Fibroblast of skin of left biceps (primary cell): ENCODE results near the gene HEXD.
"Not testable (repeated sequence)": the region's sequence is repeated elsewhere in the genome, so short reads cannot be mapped to it uniquely, and the experiment has no call there.

Experiments
- DNase-seq, 2 experiments: peaks; one replicate each; pipeline ENCODE4 v3.0.0-alpha.2; 2013; ENCODE audit warnings: low read depth in 2 of 2

HEXD gene

GRCh38 chr17:82418001-82418986 lies at the start of gene HEXD, which contains the start of gene OGFOD3:
Gene HEXD, plus strand, starts transcription at chr17:82418347. Its CDS starts 1,453 bp downstream, at chr17:82419800.
Gene OGFOD3, minus strand, starts transcription at chr17:82418586. Its CDS starts 101 bp downstream, at chr17:82418485.
- DNase-seq = peak; percentile 37 to 55

DNA sequence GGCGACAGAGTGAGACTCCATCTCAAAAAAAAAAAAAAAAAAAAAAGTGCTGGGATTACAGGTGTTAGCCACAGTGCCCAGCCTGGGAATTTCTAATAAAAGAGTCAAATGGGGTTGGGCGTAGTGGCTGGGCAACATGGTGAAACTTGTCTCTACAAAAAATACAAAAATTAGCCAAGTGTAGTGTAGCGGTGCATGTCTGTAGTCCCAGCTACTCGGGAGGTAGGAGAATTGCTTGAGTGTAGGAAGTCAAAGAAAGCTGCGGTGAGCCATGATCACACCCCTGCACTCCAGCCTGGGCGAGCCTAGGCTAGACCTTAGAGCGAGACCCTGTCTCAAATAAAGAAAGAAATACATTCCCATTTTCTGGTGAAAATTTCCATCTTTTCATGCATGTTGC lies 48.9 kb upstream of the HEXD start:
- DNase-seq = no peak

DNA sequence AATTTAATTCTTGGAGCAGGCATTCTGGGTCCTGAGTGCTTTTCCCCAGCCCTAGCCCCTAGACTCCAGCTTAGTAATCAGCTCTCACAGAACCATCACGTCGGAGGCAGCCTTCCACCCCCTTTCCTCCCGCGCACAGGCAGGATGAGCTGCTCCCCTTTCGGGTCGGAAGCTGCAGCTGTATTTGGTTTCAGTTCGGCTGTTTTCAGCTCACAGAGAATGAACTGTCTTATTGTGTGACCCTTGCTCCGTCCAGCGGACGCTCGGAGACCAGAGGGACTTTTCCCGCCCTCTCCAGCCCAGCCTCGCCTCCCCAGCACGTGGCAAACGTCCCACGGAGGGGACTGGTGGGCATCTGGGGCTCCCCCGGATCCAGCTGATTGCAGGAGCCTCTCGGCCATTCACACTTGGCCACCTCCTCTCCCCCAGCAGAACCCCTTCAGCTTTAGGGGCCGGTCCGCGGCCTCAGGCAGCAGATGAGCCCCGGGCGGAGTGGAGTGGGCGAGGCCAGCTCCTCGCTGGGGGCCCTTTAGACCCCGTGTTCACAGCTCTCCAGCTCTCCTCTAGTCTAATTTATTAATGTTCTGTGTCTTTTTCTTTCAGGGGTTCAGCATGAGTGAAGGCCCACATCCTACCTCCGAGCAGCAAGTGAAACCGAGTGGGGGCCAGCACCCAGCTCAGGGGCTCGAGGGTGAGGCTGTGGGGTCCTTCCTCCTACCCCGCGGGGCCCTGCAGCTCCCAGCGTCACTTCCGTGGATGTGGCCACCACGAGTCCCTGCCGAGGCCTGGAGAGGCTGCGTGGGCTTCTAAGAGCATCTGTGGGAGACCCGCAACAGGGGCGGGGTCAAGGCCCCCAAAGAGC lies 47.4 kb upstream of the HEXD start:
- DNase-seq = no peak

DNA sequence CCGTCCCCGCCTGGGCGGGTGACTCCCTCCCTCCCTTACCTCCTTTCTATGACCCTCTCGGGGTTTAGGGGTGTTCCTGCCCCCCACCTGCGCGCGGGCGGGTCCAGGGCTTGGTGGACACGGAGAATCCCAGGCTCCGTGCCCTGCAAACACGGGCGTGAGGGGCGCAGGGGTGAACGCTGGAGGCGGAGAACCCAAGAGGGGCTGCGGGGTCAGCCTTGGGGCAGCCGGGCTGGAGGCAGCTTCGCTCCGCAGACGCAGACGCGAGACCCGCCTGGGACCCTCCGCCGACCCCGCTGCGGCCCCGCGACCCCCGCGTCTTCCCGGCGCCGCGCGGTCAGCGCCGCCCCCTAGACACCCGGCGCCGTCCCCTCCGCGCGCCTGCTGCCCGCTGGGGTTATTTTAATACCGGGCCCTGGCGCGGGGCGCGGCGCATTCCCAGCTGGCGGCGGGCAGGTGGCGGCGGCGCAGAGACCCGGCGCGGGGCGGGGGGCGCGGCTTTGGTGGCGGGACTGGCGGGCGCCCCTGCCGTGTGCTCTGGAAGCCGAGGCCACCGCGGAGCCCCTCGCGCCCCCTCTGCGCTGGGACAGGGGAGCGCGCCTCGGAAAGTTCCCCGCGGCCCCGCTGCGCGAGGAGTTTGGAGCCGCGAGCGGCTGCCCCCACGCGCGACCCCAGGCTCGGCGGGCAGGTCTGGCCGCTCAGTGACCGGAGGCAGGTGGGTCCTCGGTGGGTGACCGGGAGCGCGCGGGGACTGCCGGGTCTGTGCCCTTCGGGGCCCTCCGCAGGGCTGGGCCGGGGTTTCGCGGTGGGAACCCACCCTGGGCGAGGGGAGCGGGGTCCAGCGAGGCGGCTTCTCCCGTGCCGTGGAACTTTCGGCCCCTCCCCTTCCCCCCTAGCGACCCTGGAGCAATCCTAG lies 46.6 kb upstream of the HEXD start, which contains the start of gene UTS2R:
Gene UTS2R (plus strand): TSS at position 433 of the 916 bp plus-strand sequence. CDS start 2,560 bp downstream, outside the sequence.
- no peak for DNase-seq

- DNase-seq = no peak
Observed at GRCh38 chr17:82372249-82373071, 45.7 kb upstream of the HEXD start.

GRCh38 chr17:82373072-82373452 lies 45.1 kb upstream of the HEXD start:
- DNase-seq = not testable (repeated sequence)

DNA sequence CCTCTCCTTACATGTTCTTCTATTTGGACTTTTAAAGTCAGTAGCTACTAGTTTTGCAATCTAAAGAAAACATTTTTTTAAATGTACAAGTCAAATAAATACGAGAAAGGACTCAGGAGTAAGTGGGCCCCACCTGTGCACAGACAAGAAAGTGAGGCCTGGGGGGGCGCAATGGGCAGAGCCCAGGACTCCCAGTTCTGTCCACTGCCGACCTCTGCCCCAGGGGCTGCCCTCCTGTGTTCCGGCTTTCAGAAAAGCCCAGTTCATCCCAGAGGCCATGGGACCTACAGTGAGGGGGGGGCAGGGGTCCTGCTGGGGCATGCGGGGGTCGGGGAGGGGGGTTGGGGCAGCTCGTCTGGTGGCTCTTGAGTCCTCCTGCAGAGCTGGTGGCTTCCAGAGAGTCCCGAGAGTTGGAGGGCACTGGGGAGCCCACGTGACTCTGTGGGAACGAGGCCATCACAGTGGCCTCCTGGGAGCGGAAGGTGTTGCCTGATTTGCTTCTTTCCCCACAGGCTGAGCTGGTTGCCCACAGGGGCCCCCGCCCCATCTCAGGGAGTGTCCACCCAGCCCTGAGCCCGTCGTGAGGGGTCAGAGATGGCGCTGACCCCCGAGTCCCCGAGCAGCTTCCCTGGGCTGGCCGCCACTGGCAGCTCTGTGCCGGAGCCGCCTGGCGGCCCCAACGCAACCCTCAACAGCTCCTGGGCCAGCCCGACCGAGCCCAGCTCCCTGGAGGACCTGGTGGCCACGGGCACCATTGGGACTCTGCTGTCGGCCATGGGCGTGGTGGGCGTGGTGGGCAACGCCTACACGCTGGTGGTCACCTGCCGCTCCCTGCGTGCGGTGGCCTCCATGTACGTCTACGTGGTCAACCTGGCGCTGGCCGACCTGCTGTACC lies 44.2 kb upstream of the HEXD start:
- no peak for DNase-seq

DNA sequence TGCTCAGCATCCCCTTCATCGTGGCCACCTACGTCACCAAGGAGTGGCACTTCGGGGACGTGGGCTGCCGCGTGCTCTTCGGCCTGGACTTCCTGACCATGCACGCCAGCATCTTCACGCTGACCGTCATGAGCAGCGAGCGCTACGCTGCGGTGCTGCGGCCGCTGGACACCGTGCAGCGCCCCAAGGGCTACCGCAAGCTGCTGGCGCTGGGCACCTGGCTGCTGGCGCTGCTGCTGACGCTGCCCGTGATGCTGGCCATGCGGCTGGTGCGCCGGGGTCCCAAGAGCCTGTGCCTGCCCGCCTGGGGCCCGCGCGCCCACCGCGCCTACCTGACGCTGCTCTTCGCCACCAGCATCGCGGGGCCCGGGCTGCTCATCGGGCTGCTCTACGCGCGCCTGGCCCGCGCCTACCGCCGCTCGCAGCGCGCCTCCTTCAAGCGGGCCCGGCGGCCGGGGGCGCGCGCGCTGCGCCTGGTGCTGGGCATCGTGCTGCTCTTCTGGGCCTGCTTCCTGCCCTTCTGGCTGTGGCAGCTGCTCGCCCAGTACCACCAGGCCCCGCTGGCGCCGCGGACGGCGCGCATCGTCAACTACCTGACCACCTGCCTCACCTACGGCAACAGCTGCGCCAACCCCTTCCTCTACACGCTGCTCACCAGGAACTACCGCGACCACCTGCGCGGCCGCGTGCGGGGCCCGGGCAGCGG lies 43.4 kb upstream of the HEXD start:
- no peak for DNase-seq

DNA sequence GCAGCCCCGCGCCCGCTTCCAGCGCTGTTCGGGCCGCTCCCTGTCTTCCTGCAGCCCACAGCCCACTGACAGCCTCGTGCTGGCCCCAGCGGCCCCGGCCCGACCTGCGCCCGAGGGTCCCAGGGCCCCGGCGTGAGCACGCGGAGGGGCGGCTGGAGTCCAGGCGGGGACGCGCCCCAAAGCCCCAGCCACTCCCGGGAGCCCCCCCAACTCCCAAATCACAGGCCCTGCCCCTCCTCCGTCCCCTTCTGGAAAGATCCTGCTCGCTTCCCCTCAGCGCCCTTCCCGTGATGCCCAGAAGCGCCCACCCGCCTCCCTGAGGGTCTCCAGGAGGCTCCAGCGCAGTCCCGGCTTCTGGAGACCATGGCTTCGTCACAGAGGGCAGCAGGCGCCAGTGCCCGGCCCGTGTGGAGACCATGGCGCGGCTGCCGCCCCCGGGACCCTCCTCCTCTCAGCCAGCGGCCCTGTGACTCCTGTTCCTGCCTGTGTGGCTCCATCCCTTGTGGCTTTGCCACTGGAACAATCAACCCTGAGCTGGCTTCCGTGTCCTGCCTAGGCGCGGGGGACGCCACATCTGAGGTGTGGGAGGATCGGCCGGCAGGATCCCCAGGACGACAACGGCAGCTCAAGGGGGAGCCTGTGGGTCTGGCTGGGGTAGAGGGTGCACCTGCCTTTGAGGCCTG lies 42.6 kb upstream of the HEXD start:
- DNase-seq = no peak

DNA sequence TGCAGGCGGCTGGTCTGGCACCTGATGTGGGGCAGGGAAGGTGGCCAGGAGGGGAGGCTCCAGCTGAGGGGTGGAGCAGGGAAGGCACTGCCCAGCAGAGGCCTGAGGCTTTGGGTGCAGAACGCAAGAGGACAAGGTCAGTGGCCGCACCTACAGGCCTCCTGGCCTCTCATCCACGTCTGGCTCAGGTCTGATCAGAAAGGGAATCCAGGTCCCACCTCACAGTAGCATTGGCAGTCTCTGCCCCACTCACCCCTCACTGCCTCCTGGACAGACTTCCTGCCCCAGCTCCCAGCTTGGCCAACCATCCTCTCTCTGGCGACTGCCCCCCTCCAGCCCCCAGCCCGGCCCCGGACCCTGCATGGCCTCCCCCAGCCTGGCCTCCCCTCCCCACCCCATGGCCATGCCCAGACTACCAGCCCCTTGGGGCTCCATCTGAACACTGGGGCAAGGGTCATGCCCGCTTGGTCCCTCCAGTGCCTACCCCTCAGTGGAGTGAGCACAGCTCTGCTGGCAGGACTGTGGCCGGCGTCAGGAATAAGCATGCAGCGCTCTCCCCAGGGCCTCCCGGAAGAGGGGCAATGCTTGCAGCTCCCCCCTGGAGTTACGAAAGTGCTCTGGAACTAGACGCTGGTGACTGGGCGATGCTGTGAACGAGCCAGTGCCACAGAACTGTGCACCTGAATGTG lies 42.0 kb upstream of the HEXD start:
- DNase-seq = no peak

- not testable (repeated sequence) for DNase-seq
Observed at GRCh38 chr17:82377294-82377693, 40.9 kb upstream of the HEXD start.

- DNase-seq = no peak
Observed at GRCh38 chr17:82377924-82378740, 40.0 kb upstream of the HEXD start.

DNA sequence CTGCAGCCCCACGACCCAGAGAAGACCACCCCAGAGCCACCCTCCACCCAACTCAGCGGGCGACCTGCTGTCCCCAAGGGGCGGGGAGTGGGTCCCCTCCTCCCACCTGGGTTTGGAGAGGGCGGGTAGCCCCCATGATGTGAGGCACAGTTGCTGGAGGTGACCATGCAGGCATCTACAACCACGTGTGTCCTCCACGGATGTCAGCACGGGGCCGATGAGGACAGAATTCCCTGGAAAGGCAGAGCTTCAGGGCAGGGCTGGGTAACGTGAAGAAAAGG lies 39.5 kb upstream of the HEXD start:
- DNase-seq = no peak

GRCh38 chr17:82380860-82381702 lies 37.1 kb upstream of the HEXD start:
- no peak for DNase-seq

GRCh38 chr17:82381703-82382009 lies 36.5 kb upstream of the HEXD start:
- not testable (repeated sequence) for DNase-seq
